HL-60 (cell line): ENCODE measurements around the gene TNRC18.

Source experiments
- DNase-seq, 2 experiments: peaks; one replicate each; pipeline ENCODE4 v3.0.0-alpha.2; 2010 to 2020; ENCODE audit warnings: low read depth in 1 of 2, low spot score in 1 of 2
- H3K27ac ChIP-seq: fragments of 250-450 bp; sonication (Bioruptor Pico); replicated peaks from 2 replicates; pipeline ENCODE4 v1.5.1; 2020; ENCODE audit warnings: mild to moderate bottlenecking, moderate library complexity
- H3K27me3 ChIP-seq: fragments of 250-450 bp; sonication (Bioruptor Pico); 2 replicates; pipeline ENCODE4 v1.5.1; 2021; ENCODE audit warnings: mild to moderate bottlenecking, moderate library complexity; ENCODE audit not compliant: insufficient read depth, poor library complexity, severe bottlenecking
- H3K4me3 ChIP-seq: replicated peaks from 2 replicates; pipeline ENCODE4 v1.5.1; 2011; ENCODE audit warnings: mild to moderate bottlenecking, control low read depth, low read length; ENCODE audit not compliant: insufficient read depth
- GABPA ChIP-seq: IDR thresholded peaks from 2 replicates; pipeline ENCODE4 v1.6.1; 2012; ENCODE audit warnings: low read depth
- POLR2AphosphoS5 ChIP-seq: IDR thresholded peaks from 2 replicates; pipeline ENCODE4 v1.6.1; 2012; ENCODE audit warnings: low read depth
- SPI1 ChIP-seq: IDR thresholded peaks from 2 replicates; pipeline ENCODE4 v1.6.1; 2012; ENCODE audit warnings: low read depth, mild to moderate bottlenecking, borderline replicate concordance
- TF ChIP-seq, protein P1 (sequence below): IDR thresholded peaks from 2 replicates; pipeline ENCODE4 v1.6.1; 2012; ENCODE audit warnings: low read depth; ENCODE audit not compliant: insufficient replicate concordance
- TF ChIP-seq, protein P2 (sequence below): IDR thresholded peaks from one replicate; pipeline ENCODE4 v1.5.1; 2011; ENCODE audit warnings: low read length, control low read depth, inconsistent platforms; ENCODE audit not compliant: insufficient read depth

TNRC18 gene

GRCh38 chr7:5403442-5403841 lies 20.2 kb downstream of the TNRC18 start:
- TF ChIP-seq, protein P1, sequence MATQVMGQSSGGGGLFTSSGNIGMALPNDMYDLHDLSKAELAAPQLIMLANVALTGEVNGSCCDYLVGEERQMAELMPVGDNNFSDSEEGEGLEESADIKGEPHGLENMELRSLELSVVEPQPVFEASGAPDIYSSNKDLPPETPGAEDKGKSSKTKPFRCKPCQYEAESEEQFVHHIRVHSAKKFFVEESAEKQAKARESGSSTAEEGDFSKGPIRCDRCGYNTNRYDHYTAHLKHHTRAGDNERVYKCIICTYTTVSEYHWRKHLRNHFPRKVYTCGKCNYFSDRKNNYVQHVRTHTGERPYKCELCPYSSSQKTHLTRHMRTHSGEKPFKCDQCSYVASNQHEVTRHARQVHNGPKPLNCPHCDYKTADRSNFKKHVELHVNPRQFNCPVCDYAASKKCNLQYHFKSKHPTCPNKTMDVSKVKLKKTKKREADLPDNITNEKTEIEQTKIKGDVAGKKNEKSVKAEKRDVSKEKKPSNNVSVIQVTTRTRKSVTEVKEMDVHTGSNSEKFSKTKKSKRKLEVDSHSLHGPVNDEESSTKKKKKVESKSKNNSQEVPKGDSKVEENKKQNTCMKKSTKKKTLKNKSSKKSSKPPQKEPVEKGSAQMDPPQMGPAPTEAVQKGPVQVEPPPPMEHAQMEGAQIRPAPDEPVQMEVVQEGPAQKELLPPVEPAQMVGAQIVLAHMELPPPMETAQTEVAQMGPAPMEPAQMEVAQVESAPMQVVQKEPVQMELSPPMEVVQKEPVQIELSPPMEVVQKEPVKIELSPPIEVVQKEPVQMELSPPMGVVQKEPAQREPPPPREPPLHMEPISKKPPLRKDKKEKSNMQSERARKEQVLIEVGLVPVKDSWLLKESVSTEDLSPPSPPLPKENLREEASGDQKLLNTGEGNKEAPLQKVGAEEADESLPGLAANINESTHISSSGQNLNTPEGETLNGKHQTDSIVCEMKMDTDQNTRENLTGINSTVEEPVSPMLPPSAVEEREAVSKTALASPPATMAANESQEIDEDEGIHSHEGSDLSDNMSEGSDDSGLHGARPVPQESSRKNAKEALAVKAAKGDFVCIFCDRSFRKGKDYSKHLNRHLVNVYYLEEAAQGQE = no peak
- TF ChIP-seq, protein P2, sequence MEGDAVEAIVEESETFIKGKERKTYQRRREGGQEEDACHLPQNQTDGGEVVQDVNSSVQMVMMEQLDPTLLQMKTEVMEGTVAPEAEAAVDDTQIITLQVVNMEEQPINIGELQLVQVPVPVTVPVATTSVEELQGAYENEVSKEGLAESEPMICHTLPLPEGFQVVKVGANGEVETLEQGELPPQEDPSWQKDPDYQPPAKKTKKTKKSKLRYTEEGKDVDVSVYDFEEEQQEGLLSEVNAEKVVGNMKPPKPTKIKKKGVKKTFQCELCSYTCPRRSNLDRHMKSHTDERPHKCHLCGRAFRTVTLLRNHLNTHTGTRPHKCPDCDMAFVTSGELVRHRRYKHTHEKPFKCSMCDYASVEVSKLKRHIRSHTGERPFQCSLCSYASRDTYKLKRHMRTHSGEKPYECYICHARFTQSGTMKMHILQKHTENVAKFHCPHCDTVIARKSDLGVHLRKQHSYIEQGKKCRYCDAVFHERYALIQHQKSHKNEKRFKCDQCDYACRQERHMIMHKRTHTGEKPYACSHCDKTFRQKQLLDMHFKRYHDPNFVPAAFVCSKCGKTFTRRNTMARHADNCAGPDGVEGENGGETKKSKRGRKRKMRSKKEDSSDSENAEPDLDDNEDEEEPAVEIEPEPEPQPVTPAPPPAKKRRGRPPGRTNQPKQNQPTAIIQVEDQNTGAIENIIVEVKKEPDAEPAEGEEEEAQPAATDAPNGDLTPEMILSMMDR = no peak
- TF ChIP-seq SPI1 (no peak), GABPA (no peak), POLR2AphosphoS5 (no peak)
- Histone ChIP-seq H3K4me3 (no peak overlapping the region), H3K27me3 (no peaks in the 10 kb centered on the region), H3K27ac (no peak overlapping the region)
- DNase-seq = no peak

DNA sequence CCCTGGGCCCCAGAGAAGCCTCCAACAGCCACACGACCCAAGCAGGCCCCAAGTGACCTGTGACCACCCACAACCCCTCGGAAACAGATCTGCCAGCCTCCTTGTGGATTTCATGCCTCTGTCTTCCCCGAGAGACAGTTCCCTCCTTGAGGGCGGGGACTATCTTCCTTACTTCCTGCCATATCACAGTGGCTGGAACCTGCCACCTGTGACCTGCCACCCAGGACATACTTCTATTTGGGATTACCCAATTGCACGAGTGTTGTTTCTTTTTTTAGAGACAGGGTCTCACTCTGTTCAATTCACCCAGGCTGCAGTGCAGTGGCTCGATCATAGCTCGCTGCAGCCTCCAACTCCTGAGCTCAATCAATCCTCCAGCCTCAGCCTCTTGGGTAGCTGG lies 25.9 kb downstream of the TNRC18 start:
- TF ChIP-seq POLR2AphosphoS5 = no peak
- TF ChIP-seq GABPA = no peak
- peak; percentile 11; the same call in 1 of the 2 replicates for TF ChIP-seq SPI1
- DNase-seq = peak in 1 of 2 experiments; percentile 59
- Histone ChIP-seq H3K27ac (peak overlapping the region; percentile 96), H3K4me3 (no peak overlapping the region; the same call in 1 of the 2 replicates), H3K27me3 (no peaks in the 10 kb centered on the region)

DNA sequence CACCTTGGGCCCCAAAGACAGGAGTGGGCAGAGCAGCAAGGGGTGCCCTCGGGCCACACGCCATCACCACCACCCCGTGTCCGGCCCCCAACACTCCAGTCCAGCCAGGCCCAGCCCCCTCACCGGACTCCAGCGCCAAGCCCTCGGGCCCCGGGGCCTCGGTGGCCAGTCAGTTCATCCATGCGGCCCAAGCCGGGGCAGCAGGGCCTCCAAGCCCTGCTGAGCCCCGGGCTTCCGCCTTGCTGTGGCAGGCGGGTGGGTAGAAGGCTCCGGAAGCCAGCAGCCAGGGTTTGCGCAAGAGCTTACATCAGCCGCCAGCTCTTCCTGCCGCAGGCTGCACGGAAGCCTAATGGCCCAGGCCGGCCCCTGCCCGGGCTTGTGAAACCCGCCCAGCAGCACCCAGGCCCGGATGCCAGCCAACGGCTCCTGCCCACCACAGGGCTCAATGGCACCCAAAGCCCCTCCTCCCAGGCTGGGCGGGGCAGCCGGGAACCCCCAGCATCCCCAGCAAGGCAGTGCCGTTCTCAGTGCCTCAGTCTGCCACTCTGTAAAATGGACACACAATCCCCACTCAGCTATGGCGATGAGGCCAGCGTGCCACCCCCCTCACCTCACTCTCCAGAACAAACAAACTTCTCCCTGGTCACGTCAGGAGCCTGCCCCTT lies 26.5 kb downstream of the TNRC18 start:
- peak; percentile 71; the same call in 1 of the 2 replicates for TF ChIP-seq GABPA
- peak; percentile 34; the same call in 1 of the 2 replicates for TF ChIP-seq SPI1
- TF ChIP-seq, protein P1 = peak; percentile 75
- TF ChIP-seq, protein P2 = no peak
- peak; percentile 95 for TF ChIP-seq POLR2AphosphoS5
- Histone ChIP-seq H3K4me3 (peak overlapping the region; percentile 57), H3K27me3 (no peaks in the 10 kb centered on the region), H3K27ac (peak overlapping the region; percentile 96)
- DNase-seq = peak; percentile 99

- no peak for TF ChIP-seq GABPA
- TF ChIP-seq, protein P2 = no peak
- TF ChIP-seq SPI1 = no peak
- TF ChIP-seq POLR2AphosphoS5 = no peak
- TF ChIP-seq, protein P1 = no peak
- Histone ChIP-seq H3K27ac (peak overlapping the region; percentile 96), H3K4me3 (peak overlapping the region; percentile 57), H3K27me3 (no peaks in the 10 kb centered on the region)
- DNase-seq = peak; percentile 67 to 85
Measured at GRCh38 chr7:5396542-5396941, 27.1 kb downstream of the TNRC18 start.
